ENCODE data around the gene MFAP3L. TPM values are rescaled to one million over a fixed set of nuclear protein-coding genes. Genes with fewer than 3 reads are reported as not detected.

MFAP3L gene
- total RNA-seq, 6 experiments from 2014 or later: 23.2 to 84.3 (median 39.3) TPM

GRCh38 chr4:169975838-169976796, 50.1 kb downstream of the MFAP3L start:
- no peaks in the 10 kb centered on the region for H3K36me3 ChIP-seq
- peak overlapping the region in 2 of 3 donors; percentile 46 to 61 for H3K4me3 ChIP-seq
- 51% methylated on average over 10 of the region's 14 CpGs for WGBS (ENCODE audit: insufficient coverage, low coverage, low lambda C conversion rate, missing lambda C conversion rate)
- no peaks in the 10 kb centered on the region for H3K27me3 ChIP-seq
- H3K9me3 ChIP-seq: no peaks in the 10 kb centered on the region
- ATAC-seq (peak; percentile 93 to 99 (median 95)), DNase-seq (peak; percentile 54 to 88 (median 85))
- intact Hi-C loops (cut with DNase I): no loop called here
- TF ChIP-seq CTCF (IDR thresholded peaks at IDR 0.05) (peak in 1 of 4 donors; percentile 7), POLR2A (IDR thresholded peaks at IDR 0.05) (no peak)
- H3K27ac ChIP-seq: peak overlapping the region in 2 of 3 donors; percentile 55 to 70
- peaks cover 0 to 17% (median 0%) of the 10 kb centered on the region in 4 donors for H3K4me1 ChIP-seq

DNA sequence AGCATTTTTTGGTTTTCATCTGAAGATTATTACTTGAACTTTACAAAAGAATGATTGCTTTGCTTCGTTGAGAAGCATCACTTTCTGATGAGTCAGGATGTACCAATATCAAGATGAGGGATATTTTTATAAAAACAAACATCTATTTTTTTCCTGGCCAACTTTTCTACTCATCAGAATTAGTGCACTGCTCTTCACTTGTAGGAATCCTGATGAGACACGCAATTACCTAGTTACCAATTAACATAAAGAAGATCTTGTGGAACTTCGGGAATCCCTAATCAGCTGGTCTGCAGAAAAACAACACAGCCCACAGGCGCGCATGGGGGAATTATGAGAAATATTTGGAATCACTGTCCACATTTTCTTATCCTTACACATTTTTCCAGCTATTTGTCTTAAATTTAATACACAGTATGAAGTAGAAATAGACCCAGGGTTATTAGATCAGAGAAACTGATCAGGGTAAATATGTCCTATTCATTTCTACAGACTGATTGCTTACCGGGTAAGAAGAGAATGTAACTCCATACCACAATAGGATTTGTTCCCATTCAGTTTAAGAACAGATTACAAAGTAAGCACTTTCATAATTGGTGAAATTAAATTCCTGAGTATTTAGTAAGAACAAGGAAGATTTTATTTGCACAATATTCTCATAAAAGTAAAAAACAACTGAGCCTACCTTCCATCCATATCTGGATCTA, 50.9 kb downstream of the MFAP3L start:
- 19% methylated on average over 6 of the region's 6 CpGs for WGBS (ENCODE audit: insufficient coverage, low coverage, low lambda C conversion rate, missing lambda C conversion rate)
- ATAC-seq: peak; percentile 30 to 72 (median 40)
- H3K9me3 ChIP-seq: no peaks in the 10 kb centered on the region
- H3K36me3 ChIP-seq: no peaks in the 10 kb centered on the region
- peaks cover 0 to 17% (median 0%) of the 10 kb centered on the region in 4 donors for H3K4me1 ChIP-seq
- no peak for DNase-seq
- H3K27me3 ChIP-seq: no peaks in the 10 kb centered on the region
- intact Hi-C loops (cut with DNase I): no loop called here
- TF ChIP-seq CTCF (IDR thresholded peaks at IDR 0.05) (no peak), POLR2A (IDR thresholded peaks at IDR 0.05) (no peak)
- peak overlapping the region in 2 of 3 donors; percentile 55 to 70 for H3K27ac ChIP-seq
- H3K4me3 ChIP-seq: peak overlapping the region in 2 of 3 donors; percentile 46 to 61

- no peak for ATAC-seq
- 83% methylated on average over 9 of the region's 9 CpGs for WGBS (ENCODE audit: insufficient coverage, low coverage, low lambda C conversion rate, missing lambda C conversion rate)
- no peaks in the 10 kb centered on the region for H3K27me3 ChIP-seq
- no peak overlapping the region for H3K27ac ChIP-seq
- TF ChIP-seq POLR2A (IDR thresholded peaks at IDR 0.05) (no peak), CTCF (IDR thresholded peaks at IDR 0.05) (no peak)
- no peak overlapping the region for H3K4me3 ChIP-seq
- DNase-seq: no peak
- intact Hi-C loops (cut with DNase I): no loop called here
- no peaks in the 10 kb centered on the region for H3K9me3 ChIP-seq
- H3K4me1 ChIP-seq: peaks cover 0 to 14% (median 0%) of the 10 kb centered on the region in 4 donors
- H3K36me3 ChIP-seq: no peaks in the 10 kb centered on the region
These were observed 54.7 kb downstream of the MFAP3L start for GRCh38 chr4:169971456-169972015.

DNA sequence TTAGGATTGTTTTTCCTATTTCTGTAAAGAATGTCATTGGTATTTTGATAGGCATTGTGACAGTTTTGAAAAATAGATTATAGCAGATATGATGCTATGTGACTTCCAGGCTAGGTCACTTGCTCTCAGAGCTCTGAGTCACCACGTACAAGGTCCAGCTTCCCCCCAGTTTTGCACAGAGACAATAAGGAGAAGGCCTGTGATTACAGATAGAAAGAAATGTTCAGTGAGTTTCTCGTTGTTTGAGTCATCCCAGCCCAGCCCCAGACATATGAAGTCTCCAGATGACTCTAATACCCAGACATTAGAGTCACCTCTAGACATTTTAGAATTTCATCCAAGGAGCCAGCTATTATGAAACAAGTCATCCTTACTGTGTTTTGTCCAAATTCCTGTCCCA, 57.2 kb downstream of the MFAP3L start:
- WGBS (ENCODE audit: insufficient coverage, low coverage, low lambda C conversion rate, missing lambda C conversion rate): 60% methylated on average over 2 of the region's 2 CpGs
- Histone ChIP-seq H3K4me3 (no peak overlapping the region), H3K9me3 (no peaks in the 10 kb centered on the region), H3K27ac (no peak overlapping the region), H3K36me3 (no peaks in the 10 kb centered on the region), H3K4me1 (peaks cover 0 to 3% (median 0%) of the 10 kb centered on the region in 4 donors), H3K27me3 (no peaks in the 10 kb centered on the region)
- intact Hi-C loops (cut with DNase I): no loop called here
- no peak for TF ChIP-seq CTCF (IDR thresholded peaks at IDR 0.05)
- no peak for TF ChIP-seq POLR2A (IDR thresholded peaks at IDR 0.05)
- no peak for DNase-seq
- no peak for ATAC-seq
